Measurements from ENCODE around the gene ASIC1.
A peak's percentile ranks its signal among the peaks of the same experiment; 100 is the strongest.

ASIC1 gene

GRCh38 chr12:50089730-50090129, 32.3 kb downstream of the ASIC1 start:
- Mint-ChIP-seq H3K9me3 (no peaks in the 10 kb centered on the region), H3K4me3 (no peak overlapping the region), H3K27ac (no peak overlapping the region), H3K4me1 (peaks cover 18% of the 10 kb centered on the region), H3K27me3 (ENCODE audit: low read depth) (no peaks in the 10 kb centered on the region), H3K36me3 (ENCODE audit: low read depth) (peaks cover 71% of the 10 kb centered on the region)
- TF ChIP-seq CTCF (IDR thresholded peaks at IDR 0.05; ENCODE audit: unreplicated experiment in 3 of 3), result no peak

GRCh38 chr12:50090391-50090790, 33.0 kb downstream of the ASIC1 start:
- Mint-ChIP-seq H3K36me3 (ENCODE audit: low read depth) (peaks cover 78% of the 10 kb centered on the region), H3K27me3 (ENCODE audit: low read depth) (no peaks in the 10 kb centered on the region), H3K4me1 (peaks cover 14% of the 10 kb centered on the region), H3K9me3 (no peaks in the 10 kb centered on the region), H3K4me3 (no peak overlapping the region), H3K27ac (no peak overlapping the region)
- TF ChIP-seq CTCF (IDR thresholded peaks at IDR 0.05; ENCODE audit: unreplicated experiment in 3 of 3), result no peak

GRCh38 chr12:50097952-50098351, 40.6 kb downstream of the ASIC1 start:
- no peak for TF ChIP-seq CTCF (IDR thresholded peaks at IDR 0.05; ENCODE audit: unreplicated experiment in 3 of 3)
- no peak overlapping the region for H3K4me3 Mint-ChIP-seq
- H3K27ac Mint-ChIP-seq, result no peak overlapping the region
- peaks cover 82% of the 10 kb centered on the region for H3K36me3 Mint-ChIP-seq (ENCODE audit: low read depth)
- no peaks in the 10 kb centered on the region for H3K9me3 Mint-ChIP-seq
- no peaks in the 10 kb centered on the region for H3K27me3 Mint-ChIP-seq (ENCODE audit: low read depth)
- peaks cover 13% of the 10 kb centered on the region for H3K4me1 Mint-ChIP-seq

- Mint-ChIP-seq H3K4me1 (peaks cover 28% of the 10 kb centered on the region), H3K9me3 (no peaks in the 10 kb centered on the region), H3K27me3 (ENCODE audit: low read depth) (no peaks in the 10 kb centered on the region), H3K4me3 (no peak overlapping the region), H3K27ac (no peak overlapping the region), H3K36me3 (ENCODE audit: low read depth) (peaks cover 67% of the 10 kb centered on the region)
- TF ChIP-seq CTCF (IDR thresholded peaks at IDR 0.05; ENCODE audit: unreplicated experiment in 3 of 3), result no peak
Observed at GRCh38 chr12:50099302-50100008, 42.1 kb downstream of the ASIC1 start.

- H3K9me3 Mint-ChIP-seq, result no peaks in the 10 kb centered on the region
- peaks cover 38% of the 10 kb centered on the region for H3K4me1 Mint-ChIP-seq
- H3K4me3 Mint-ChIP-seq, result no peak overlapping the region
- no peak for TF ChIP-seq CTCF (IDR thresholded peaks at IDR 0.05; ENCODE audit: unreplicated experiment in 3 of 3)
- no peak overlapping the region for H3K27ac Mint-ChIP-seq
- no peaks in the 10 kb centered on the region for H3K27me3 Mint-ChIP-seq (ENCODE audit: low read depth)
- H3K36me3 Mint-ChIP-seq (ENCODE audit: low read depth), result peaks cover 58% of the 10 kb centered on the region
Observed at GRCh38 chr12:50100561-50100960, 43.2 kb downstream of the ASIC1 start.

GRCh38 chr12:50101663-50102062, 44.3 kb downstream of the ASIC1 start:
- peaks cover 41% of the 10 kb centered on the region for H3K4me1 Mint-ChIP-seq
- H3K9me3 Mint-ChIP-seq, result no peaks in the 10 kb centered on the region
- H3K36me3 Mint-ChIP-seq (ENCODE audit: low read depth), result peaks cover 47% of the 10 kb centered on the region
- peak overlapping the region; percentile 59 to 89 (median 86) for H3K27ac Mint-ChIP-seq
- TF ChIP-seq CTCF (IDR thresholded peaks at IDR 0.05; ENCODE audit: unreplicated experiment in 3 of 3), result peak; percentile 51 to 59 (median 57)
- no peak overlapping the region for H3K4me3 Mint-ChIP-seq
- H3K27me3 Mint-ChIP-seq (ENCODE audit: low read depth), result no peaks in the 10 kb centered on the region

Measured in nephron (organoid).